Upper lobe of left lung (tissue), 4 donors: Measurements from ENCODE around the gene GRID1.

Experiments used
- EP300 ChIP-seq, 4 donors: sonication (generic); formaldehyde crosslinking; IDR thresholded peaks; one replicate each; pipeline ENCODE4 v1.5.1; 2017; ENCODE audit warnings: antibody characterized with exemption in 4 of 4, control low read depth in 2 of 4
- POLR2A ChIP-seq, 4 donors: fragments of 450-650 bp; IDR thresholded peaks; one replicate each; pipeline ENCODE4 v1.5.1; 2016 to 2017; ENCODE audit warnings: antibody characterized with exemption in 4 of 4, mild to moderate bottlenecking in 2 of 4
- POLR2AphosphoS5 ChIP-seq, 2 donors: sonication (generic); formaldehyde crosslinking; IDR thresholded peaks; one replicate each; pipeline ENCODE4 v1.5.1; 2017; ENCODE audit warnings: antibody characterized with exemption in 2 of 2
- TF ChIP-seq, protein P1 (sequence below), 6 experiments: fragments of 450-650 bp in 4 of 6; fragments of 200-600 bp in 2 of 6; sonication (generic) in 2 of 6; IDR thresholded peaks; one replicate each; pipeline ENCODE4 v1.5.1; 2016 to 2019; ENCODE audit warnings: antibody characterized with exemption in 6 of 6

DNA sequence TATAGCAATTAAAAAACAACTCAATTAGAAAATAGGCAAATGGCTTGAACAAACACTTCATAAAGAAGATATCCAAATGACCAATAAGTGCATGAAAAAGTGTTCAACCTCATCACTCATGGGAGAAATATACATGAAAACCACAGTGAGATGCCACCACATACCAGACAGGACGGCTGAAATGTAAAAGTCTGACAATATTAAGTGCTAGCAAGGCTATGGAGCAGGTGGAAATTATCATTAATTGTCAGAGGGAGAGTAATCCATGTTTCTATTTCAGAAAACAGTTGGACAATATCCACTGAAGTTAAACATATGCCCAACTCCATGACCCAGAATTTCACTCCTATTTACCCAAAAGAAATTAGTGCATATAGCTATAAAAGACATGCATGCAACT is 42.6 kb upstream of the GRID1 start:
- TF ChIP-seq POLR2AphosphoS5 (IDR thresholded peaks at IDR 0.05) (no peak), POLR2A (IDR thresholded peaks at IDR 0.05) (no peak), EP300 (IDR thresholded peaks at IDR 0.05) (no peak)
- TF ChIP-seq, protein P1, sequence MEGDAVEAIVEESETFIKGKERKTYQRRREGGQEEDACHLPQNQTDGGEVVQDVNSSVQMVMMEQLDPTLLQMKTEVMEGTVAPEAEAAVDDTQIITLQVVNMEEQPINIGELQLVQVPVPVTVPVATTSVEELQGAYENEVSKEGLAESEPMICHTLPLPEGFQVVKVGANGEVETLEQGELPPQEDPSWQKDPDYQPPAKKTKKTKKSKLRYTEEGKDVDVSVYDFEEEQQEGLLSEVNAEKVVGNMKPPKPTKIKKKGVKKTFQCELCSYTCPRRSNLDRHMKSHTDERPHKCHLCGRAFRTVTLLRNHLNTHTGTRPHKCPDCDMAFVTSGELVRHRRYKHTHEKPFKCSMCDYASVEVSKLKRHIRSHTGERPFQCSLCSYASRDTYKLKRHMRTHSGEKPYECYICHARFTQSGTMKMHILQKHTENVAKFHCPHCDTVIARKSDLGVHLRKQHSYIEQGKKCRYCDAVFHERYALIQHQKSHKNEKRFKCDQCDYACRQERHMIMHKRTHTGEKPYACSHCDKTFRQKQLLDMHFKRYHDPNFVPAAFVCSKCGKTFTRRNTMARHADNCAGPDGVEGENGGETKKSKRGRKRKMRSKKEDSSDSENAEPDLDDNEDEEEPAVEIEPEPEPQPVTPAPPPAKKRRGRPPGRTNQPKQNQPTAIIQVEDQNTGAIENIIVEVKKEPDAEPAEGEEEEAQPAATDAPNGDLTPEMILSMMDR (IDR thresholded peaks at IDR 0.05), result no peak
